ENCODE data around the gene SLC25A53.

SLC25A53 gene

DNA sequence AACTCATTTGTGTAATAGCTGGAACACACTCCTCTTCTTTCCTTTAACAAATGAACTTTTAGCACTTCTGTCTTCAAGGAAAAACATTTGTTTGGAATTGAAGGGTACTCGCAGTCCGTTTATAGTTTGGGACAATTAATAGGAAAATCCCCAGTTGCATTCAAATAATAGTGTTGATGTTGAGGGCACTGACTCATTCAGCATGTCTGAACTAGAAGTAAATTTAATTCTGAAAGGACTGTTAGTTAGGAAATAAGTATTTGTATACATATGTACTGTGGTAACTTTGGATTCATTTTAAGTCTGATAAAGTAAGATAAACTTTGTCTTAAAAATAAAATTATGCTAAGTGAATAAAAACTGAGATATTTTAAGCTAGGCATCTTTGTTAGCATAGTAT, 36.7 kb upstream of the SLC25A53 start:
- no peaks in the 10 kb centered on the region for H3K4me1 ChIP-seq (ENCODE audit: low read length)
- H3K9me3 ChIP-seq (ENCODE audit: insufficient read depth, low read length): no peaks in the 10 kb centered on the region
- H2AFZ ChIP-seq (ENCODE audit: low read depth, low read length): no peak overlapping the region
- H4K20me1 ChIP-seq (ENCODE audit: insufficient read depth, low read length): no peaks in the 10 kb centered on the region
- peaks cover 5% of the 10 kb centered on the region for H3K36me3 ChIP-seq (replicated peaks; ENCODE audit: low read depth, low read length)
- no peak overlapping the region for H3K27ac ChIP-seq (ENCODE audit: low read length)
- H3K9ac ChIP-seq (ENCODE audit: low read length): no peak overlapping the region
- H3K79me2 ChIP-seq (ENCODE audit: low read length): no peaks in the 10 kb centered on the region
- no peak overlapping the region for H3K4me3 ChIP-seq (ENCODE audit: low read length)
- no peak overlapping the region for H3K4me2 ChIP-seq (ENCODE audit: low read length)
- TF ChIP-seq EZH2phosphoT487 (IDR thresholded peaks at IDR 0.05; ENCODE audit: low read depth) (no peak), CTCF (IDR thresholded peaks at IDR 0.05; ENCODE audit: low read depth, low read length) (no peak)
- no peaks in the 10 kb centered on the region for H3K27me3 ChIP-seq (ENCODE audit: low read depth, low read length)

GRCh38 chrX:104189837-104190236, 33.0 kb upstream of the SLC25A53 start:
- Histone ChIP-seq H3K27me3 (ENCODE audit: low read depth, low read length) (no peaks in the 10 kb centered on the region), H3K79me2 (ENCODE audit: low read length) (no peaks in the 10 kb centered on the region), H2AFZ (ENCODE audit: low read depth, low read length) (no peak overlapping the region), H3K4me3 (ENCODE audit: low read length) (no peak overlapping the region), H3K36me3 (replicated peaks; ENCODE audit: low read depth, low read length) (peaks cover 13% of the 10 kb centered on the region), H3K27ac (ENCODE audit: low read length) (no peak overlapping the region), H3K4me2 (ENCODE audit: low read length) (no peak overlapping the region), H3K9me3 (ENCODE audit: insufficient read depth, low read length) (no peaks in the 10 kb centered on the region), H3K9ac (ENCODE audit: low read length) (no peak overlapping the region), H3K4me1 (ENCODE audit: low read length) (no peaks in the 10 kb centered on the region), H4K20me1 (ENCODE audit: insufficient read depth, low read length) (no peaks in the 10 kb centered on the region)
- TF ChIP-seq EZH2phosphoT487 (IDR thresholded peaks at IDR 0.05; ENCODE audit: low read depth) (no peak), CTCF (IDR thresholded peaks at IDR 0.05; ENCODE audit: low read depth, low read length) (no peak)

- no peaks in the 10 kb centered on the region for H3K9me3 ChIP-seq (ENCODE audit: insufficient read depth, low read length)
- no peaks in the 10 kb centered on the region for H4K20me1 ChIP-seq (ENCODE audit: insufficient read depth, low read length)
- no peak overlapping the region for H3K4me3 ChIP-seq (ENCODE audit: low read length)
- H3K36me3 ChIP-seq (replicated peaks; ENCODE audit: low read depth, low read length): peaks cover 13% of the 10 kb centered on the region
- TF ChIP-seq CTCF (IDR thresholded peaks at IDR 0.05; ENCODE audit: low read depth, low read length): no peak
- TF ChIP-seq EZH2phosphoT487 (IDR thresholded peaks at IDR 0.05; ENCODE audit: low read depth): no peak
- H3K9ac ChIP-seq (ENCODE audit: low read length): no peak overlapping the region
- H3K4me2 ChIP-seq (ENCODE audit: low read length): no peak overlapping the region
- H3K27me3 ChIP-seq (ENCODE audit: low read depth, low read length): no peaks in the 10 kb centered on the region
- no peaks in the 10 kb centered on the region for H3K4me1 ChIP-seq (ENCODE audit: low read length)
- H2AFZ ChIP-seq (ENCODE audit: low read depth, low read length): no peak overlapping the region
- no peak overlapping the region for H3K27ac ChIP-seq (ENCODE audit: low read length)
- H3K79me2 ChIP-seq (ENCODE audit: low read length): no peaks in the 10 kb centered on the region
Observed at GRCh38 chrX:104187931-104188330, 31.1 kb upstream of the SLC25A53 start.

DNA sequence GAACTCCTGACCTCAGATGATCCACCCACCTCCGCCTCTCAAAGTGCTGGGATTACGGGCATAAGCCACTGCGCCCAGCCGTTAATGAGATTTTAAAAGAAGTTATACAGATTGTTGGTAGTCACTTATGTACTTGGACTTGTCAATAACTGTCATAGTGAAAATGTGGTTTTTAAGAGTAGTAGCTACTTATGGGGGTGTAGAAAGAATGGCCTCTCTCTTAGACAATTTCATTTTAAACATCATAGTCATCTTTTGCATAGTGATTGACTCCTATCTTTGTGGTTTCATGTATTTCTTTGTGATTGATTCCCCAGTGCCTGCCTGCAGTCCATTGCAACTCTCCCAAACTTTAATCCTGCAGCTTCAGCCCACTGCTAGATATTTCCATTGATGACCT, 26.9 kb upstream of the SLC25A53 start:
- Histone ChIP-seq H3K36me3 (replicated peaks; ENCODE audit: low read depth, low read length) (peaks cover 8% of the 10 kb centered on the region), H3K27ac (ENCODE audit: low read length) (no peak overlapping the region), H3K4me3 (ENCODE audit: low read length) (no peak overlapping the region), H3K4me2 (ENCODE audit: low read length) (no peak overlapping the region), H3K4me1 (ENCODE audit: low read length) (no peaks in the 10 kb centered on the region), H3K9ac (ENCODE audit: low read length) (no peak overlapping the region), H2AFZ (ENCODE audit: low read depth, low read length) (no peak overlapping the region), H3K79me2 (ENCODE audit: low read length) (peaks cover 14% of the 10 kb centered on the region), H4K20me1 (ENCODE audit: insufficient read depth, low read length) (no peaks in the 10 kb centered on the region), H3K27me3 (ENCODE audit: low read depth, low read length) (no peaks in the 10 kb centered on the region), H3K9me3 (ENCODE audit: insufficient read depth, low read length) (no peaks in the 10 kb centered on the region)
- TF ChIP-seq EZH2phosphoT487 (IDR thresholded peaks at IDR 0.05; ENCODE audit: low read depth): no peak
- no peak for TF ChIP-seq CTCF (IDR thresholded peaks at IDR 0.05; ENCODE audit: low read depth, low read length)

All from OCI-LY3 (cell line).